ENCODE results near the gene APBB1. TPM values are rescaled to one million over a fixed set of nuclear protein-coding genes. Genes with fewer than 3 reads are reported as not detected.

The APBB1 gene
- total RNA-seq, 1 experiment from 2014 or later, result 24.7 TPM

- H3K4me1 ChIP-seq (ENCODE audit: insufficient read depth, low read length), result peaks cover 6% of the 10 kb centered on the region
- no peak overlapping the region for H3K9ac ChIP-seq (ENCODE audit: low read length)
- H3K36me3 ChIP-seq (ENCODE audit: low read depth, low read length), result no peaks in the 10 kb centered on the region
- no peak overlapping the region for H3K27ac ChIP-seq (ENCODE audit: low read length)
- TF ChIP-seq EZH2 (IDR thresholded peaks at IDR 0.05; ENCODE audit: low read length, unreplicated experiment), result no peak
- no peak for TF ChIP-seq EZH2phosphoT487 (IDR thresholded peaks at IDR 0.05; ENCODE audit: borderline replicate concordance, low read length)
- TF ChIP-seq CTCF (conservative IDR thresholded peaks at IDR 0.05; ENCODE audit: low read depth, low read length), result no peak
- H3F3A ChIP-seq (ENCODE audit: low read length, unreplicated experiment), result no peaks in the 10 kb centered on the region
- no peak overlapping the region for H3K4me3 ChIP-seq (ENCODE audit: low read length)
- no TSS peak for BruUV-seq (replicated peaks)
- DNase-seq, result no peak
- intact Hi-C loops (cut with micrococcal nuclease), result no loop called here
- POLR2A ChIA-PET (ENCODE audit: unreplicated experiment), result no interaction called here
- no peak overlapping the region for H2AFZ ChIP-seq (ENCODE audit: low read length)
- H4K20me1 ChIP-seq (ENCODE audit: low read length), result no peaks in the 10 kb centered on the region
- H3K27me3 ChIP-seq (ENCODE audit: low read length), result no peaks in the 10 kb centered on the region
- CTCF ChIA-PET, result no interaction called here
- no peaks in the 10 kb centered on the region for H3K9me3 ChIP-seq (ENCODE audit: low read length)
- no peak for ATAC-seq
- no peak overlapping the region for H3K4me2 ChIP-seq (ENCODE audit: low read length)
- no peaks in the 10 kb centered on the region for H3K9me2 ChIP-seq (replicated peaks; ENCODE audit: low read length)
- no peaks in the 10 kb centered on the region for H3K79me2 ChIP-seq (ENCODE audit: low read length)
Measured at GRCh38 chr11:6385046-6385777, 33.7 kb downstream of the APBB1 start.

- Histone ChIP-seq H3K79me2 (ENCODE audit: low read length) (no peaks in the 10 kb centered on the region), H2AFZ (ENCODE audit: low read length) (no peak overlapping the region), H3K27me3 (ENCODE audit: low read length) (no peaks in the 10 kb centered on the region), H3K36me3 (ENCODE audit: low read depth, low read length) (no peaks in the 10 kb centered on the region), H3F3A (ENCODE audit: low read length, unreplicated experiment) (no peaks in the 10 kb centered on the region), H4K20me1 (ENCODE audit: low read length) (no peaks in the 10 kb centered on the region), H3K4me3 (ENCODE audit: low read length) (no peak overlapping the region), H3K4me2 (ENCODE audit: low read length) (no peak overlapping the region), H3K4me1 (ENCODE audit: insufficient read depth, low read length) (no peaks in the 10 kb centered on the region), H3K9me3 (ENCODE audit: low read length) (no peaks in the 10 kb centered on the region), H3K9me2 (replicated peaks; ENCODE audit: low read length) (no peaks in the 10 kb centered on the region), H3K9ac (ENCODE audit: low read length) (no peak overlapping the region), H3K27ac (ENCODE audit: low read length) (no peak overlapping the region)
- ChIA-PET CTCF (interaction anchor here (0.5 to 3.3 kb wide), 21 partner anchors 9 to 379 kb away, joined by 3 to 92 read pairs (median 5); partner anchors contain the start of genes APBB1, ARFIP2, SMPD1 and TIMM10B), POLR2A (ENCODE audit: unreplicated experiment) (interaction anchor here (0.6 kb wide), 1 partner anchor 102 kb away, joined by 3 read pairs; the partner anchor contains the start of genes ARFIP2 and TIMM10B)
- no peak for ATAC-seq
- intact Hi-C loops (cut with micrococcal nuclease), result loop anchor here (2.0 to 10.0 kb wide), 2 partner anchors 226 to 328 kb away; partner anchors contain the start of genes ILK and RRP8
- DNase-seq, result no peak
- TF ChIP-seq EZH2phosphoT487 (IDR thresholded peaks at IDR 0.05; ENCODE audit: borderline replicate concordance, low read length) (no peak), EZH2 (IDR thresholded peaks at IDR 0.05; ENCODE audit: low read length, unreplicated experiment) (no peak), CTCF (conservative IDR thresholded peaks at IDR 0.05; ENCODE audit: low read depth, low read length) (no peak)
- BruUV-seq (replicated peaks), result no TSS peak
Measured at GRCh38 chr11:6378640-6378989, 40.3 kb downstream of the APBB1 start.
